UCSD-AML1 (cell line): Measurements from ENCODE around the gene SNX20.

Experiments
- DNase-seq: peaks from one replicate; lab custom pipeline; 2025; ENCODE audit not compliant: unreplicated experiment; lab: John Stamatoyannopoulos, UW

Gene SNX20

DNA sequence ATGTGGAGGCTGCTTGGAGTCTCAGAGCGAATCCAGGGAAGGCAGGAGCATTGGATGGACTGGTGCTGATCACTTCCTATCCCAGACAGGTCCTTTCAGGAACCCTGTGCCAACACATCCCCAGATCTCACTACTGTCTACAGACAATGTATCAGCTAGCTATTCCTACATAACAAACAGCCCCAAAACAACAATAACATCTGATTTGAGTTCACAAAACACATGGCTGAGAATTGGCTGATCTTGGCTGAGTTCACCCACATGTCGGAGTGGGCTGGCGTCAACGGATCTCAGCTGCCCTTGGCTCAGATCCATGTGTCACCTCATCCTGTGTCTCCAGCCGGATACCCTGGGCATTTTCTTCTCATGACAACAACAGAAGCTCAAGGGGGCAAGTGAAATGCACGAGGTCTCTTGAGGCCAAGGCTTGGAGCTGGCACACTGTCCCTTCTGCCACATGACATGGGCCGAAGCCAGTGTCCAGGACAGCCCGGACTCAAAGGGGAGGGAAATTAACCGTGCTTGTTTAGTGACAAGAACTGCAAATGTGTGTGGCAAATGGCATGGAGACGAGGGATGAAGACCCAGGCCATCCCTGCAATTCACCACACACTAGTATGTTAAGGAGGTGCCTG, 18.7 kb downstream of the SNX20 start:
- no peak for DNase-seq

DNA sequence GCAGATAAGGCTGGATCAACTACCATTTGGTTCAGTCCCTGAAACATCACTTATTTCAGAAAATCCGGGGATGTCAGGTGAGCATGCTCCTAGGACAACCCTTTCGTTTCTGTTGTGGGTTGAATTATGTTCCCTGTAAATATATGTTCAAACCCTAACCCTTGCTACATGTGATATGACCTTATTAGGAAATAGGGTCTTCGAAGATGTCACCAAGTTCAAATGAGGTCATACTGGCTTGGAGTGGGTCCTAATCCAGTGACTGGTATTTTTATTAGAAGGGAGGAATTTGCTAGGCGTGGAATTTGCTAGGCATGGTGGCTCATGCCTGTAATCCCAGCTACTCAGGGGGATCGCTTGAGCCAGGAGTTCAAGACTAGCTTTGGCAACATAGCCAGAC, 21.3 kb downstream of the SNX20 start:
- no peak for DNase-seq

DNA sequence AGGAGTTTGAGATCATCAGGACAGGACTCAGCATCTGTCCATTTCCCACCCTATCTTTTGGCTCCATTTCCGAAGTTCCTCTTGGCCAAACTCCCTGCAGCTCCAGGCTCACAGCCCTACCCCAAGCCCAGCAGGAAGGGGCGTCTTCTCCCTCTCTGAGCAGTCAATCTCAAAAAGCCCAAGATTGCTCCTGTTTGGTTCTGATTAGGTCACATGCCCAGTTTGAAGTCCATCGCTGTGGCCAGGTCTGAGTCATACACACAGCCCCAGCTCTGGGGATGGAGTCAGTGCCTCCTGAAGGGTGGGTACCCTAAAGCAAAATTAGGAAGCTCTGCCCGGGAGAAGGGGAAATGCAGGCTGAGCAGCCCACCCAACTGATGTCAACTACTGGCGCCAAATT, 23.9 kb downstream of the SNX20 start:
- no peak for DNase-seq

DNA sequence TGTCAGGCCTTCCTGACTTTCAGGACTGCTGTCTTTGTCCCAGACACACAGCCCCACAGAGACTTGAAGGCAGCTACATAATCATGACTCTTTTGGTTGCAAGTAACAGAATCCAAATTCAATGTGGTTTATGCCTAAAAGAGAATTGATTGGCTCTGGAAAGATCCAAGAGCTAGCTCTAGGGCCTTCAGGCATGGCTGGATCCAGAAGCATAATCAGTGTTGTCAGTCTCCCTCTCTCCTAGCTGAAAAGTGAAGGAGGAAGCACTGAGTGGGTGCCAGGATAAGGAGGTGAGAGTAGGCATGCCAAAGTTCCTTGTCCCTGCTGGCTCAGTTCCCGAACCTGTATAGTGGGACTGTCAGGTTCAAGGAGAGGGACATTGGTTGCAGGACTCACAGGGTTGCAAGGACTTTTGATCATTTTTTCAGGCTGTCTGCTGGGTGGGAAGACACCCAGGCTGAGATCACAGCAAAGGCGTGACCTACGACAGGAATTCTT, 25.5 kb downstream of the SNX20 start:
- DNase-seq = no peak

DNA sequence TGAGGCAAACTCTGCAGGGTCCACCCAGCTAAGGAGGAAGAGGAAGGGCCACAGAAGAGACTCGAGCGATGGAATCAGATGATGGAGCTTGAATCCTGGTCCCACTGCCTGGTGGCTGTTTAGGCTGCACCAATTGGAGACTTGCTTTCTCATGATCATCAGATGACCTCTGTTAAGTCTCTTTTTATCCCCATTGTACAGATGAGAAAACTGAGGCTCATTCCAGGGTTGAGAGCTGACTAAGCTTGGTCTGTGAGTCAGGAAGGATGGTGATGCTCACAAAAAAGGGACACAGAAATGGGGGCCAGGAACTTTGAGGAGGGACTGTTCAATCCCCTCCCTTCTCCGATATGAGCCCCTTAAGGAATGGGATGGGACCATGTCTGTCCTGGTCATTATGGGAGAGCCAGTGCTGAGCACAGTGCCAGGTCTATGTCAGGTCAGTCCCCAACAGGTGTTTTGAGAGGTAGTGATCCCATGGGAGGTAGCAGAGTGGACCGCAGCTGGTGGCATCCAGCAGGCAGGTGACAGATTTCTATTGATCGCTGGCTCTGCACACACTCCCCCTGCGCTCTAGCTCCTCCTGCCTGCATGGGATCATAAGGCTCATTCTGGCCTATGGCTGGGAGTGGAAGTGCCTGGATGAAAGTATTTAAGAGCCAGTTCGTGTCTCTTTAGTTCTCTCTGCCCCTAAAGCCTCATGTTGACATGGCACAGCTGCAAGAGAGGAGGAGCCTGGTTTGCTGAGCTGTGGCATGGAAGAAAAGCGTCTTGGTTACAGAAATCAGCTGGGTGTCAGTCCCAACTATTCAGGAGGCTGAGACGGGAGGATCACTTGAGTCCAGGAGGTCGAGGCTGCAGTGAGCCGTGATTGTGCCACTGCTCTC, 27.2 kb downstream of the SNX20 start:
- DNase-seq = no peak

DNA sequence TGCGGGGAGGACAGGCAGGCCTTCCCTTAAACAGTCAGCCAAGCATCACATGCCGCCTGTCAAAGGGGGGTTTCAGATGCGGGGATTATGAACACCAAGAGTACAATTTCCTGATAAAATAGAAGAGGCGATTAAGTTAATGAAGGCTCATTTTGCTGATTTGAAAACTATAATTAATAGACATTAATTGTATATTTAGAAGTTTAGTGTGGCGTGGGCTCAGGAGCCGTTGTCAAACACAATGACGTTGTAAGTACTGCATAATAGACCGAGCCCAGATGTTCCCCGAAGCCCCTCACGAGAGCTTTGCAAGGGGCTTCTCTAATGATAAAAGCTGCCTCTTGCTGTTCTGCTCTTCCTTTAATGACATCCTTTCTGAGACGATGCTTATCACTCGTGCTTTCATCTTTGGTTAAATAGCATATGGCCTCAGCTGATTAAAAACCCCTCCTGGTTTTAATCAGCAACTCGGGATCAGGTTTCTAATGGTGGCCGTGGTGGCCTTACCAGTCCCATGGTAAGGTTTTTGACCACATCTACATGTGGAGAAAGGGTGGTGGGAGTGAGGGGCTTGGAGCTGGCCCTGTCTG, 28.2 kb downstream of the SNX20 start:
- DNase-seq = no peak

DNA sequence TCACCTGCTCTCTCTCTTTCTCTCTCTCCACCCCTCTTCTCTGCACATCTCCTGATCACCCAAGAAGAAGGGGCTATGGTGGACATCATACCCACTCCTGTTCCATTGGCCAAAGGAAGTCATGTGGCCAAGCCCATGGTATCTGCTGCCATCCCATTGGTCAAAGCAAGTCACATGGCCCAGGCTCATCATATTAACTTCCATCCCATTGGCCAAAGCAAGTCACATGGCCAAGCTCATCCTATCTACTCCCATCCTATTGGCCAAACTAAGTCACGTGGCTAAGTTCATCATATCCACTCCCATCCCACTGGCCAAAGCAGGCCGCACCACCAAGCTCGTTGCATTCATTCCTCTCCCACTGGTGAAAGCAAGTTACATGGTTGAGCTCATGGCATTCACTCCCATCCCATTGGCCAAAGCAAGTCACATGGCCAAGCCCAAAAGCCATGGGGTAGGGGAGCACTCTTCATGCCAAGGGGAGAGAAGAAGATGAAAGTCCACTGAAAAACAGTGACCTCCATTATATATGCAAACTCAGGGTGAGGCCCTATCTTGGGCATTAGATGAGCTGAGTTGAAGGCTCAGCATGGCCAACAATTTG, 29.2 kb downstream of the SNX20 start:
- DNase-seq = no peak

DNA sequence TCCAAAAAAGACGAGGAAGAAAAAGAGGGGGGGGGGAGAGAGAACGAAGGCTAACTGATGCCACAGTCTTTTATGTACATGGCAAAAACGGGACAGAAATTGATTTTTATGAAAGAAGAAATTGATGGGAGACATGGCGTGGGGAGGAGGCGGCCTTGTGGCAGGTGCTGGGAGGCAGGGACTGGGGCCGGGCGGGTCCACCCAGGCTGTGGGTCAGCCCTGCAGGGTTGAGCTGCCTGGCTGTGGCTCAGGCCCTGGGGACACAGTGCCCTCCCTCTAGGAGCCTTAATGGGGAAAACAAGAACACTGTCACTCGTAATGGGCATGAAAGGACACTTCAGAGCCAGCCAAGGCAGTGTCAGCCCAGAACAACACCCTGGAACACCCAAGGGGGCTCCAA, 34.8 kb downstream of the SNX20 start:
- no peak for DNase-seq

DNA sequence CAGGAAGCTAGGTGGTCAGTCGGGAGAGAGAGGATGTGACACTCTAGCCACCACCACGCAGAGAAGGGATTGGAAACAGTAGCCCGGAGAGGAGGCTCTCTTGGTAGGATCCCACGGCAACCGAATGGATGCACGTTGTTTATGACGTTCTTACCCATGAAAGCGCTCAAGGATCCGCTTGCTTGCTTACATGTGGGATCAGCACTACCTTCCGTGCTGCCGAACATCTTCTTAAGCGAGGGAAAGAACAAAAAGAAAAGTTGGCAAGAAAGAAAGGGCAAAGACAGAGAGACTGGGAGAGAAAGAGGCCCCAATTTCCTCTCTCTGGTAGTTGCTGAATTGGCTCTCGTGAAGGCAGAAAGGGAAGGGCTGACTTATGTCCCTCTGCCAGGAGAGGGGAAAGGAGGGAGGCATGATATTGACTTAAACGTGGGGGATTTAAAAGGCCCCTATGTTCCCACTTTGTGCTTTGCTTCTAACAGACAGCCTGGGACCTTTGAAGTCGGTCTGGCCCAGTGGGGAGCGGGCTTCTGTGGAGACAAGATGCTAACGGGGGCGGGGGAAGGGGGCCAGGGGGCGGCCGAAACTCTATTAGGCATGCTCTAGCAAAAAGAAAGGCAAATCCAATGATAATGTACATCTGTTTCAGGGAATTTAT, 35.4 kb downstream of the SNX20 start:
- no peak for DNase-seq

DNA sequence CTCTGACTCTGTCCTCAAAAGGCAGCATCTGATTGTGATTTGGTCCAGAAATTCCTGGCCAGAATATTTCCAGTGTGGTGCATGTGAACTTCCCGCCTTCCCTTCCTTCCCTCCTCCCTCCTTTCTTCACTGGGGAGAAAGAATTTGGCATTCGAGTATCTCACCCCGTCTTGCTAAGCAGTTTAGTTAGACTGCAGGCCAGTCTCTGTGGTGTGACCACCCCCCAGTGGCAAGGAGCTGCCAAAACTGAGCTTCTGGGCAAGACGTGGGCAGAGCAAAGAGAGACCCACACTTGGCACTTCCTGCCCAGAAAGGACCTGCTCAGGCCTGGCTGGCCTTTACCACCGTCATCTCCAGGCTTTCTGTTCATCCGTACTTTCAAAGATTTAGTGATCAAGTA, 36.4 kb downstream of the SNX20 start:
- peak; percentile 68 for DNase-seq

DNA sequence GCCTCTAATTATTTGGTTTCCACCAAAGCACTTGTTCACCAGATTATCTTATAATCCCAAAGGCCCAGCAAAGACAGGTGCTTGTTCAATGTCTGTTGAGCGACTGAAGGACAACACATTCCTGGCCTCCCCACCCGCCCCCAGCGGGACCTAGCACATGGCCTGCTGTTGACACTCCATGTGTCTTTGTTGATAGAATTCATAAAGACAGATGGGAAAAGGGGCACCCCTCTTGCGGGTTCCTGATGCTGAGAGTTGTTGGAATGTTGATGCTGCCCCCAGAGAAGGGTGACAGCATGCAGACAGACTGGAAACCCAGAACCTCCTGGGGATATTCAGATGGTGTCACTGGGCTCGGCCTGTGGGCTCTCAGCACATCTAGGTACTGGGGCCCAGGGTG, 36.9 kb downstream of the SNX20 start:
- DNase-seq = no peak

DNA sequence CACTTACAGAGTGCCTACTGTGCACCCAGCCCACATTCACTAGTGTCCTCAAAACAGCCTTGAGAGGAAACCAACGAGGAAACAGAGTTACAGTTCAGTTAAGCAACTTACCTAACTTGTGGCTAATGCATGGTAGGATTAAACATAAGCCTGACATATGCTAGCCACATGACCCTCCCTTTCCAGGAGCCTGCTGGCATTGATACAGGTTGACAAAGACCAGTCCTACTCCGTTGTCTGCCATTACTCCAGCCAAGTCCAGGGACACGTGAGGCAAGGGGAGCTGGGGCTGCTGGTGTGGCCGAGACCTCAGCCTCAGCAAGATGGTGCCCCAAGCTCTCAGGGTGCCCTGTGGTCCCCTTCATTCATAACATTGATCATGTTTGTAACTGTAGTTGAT, 37.9 kb downstream of the SNX20 start:
- DNase-seq = peak; percentile 28

DNA sequence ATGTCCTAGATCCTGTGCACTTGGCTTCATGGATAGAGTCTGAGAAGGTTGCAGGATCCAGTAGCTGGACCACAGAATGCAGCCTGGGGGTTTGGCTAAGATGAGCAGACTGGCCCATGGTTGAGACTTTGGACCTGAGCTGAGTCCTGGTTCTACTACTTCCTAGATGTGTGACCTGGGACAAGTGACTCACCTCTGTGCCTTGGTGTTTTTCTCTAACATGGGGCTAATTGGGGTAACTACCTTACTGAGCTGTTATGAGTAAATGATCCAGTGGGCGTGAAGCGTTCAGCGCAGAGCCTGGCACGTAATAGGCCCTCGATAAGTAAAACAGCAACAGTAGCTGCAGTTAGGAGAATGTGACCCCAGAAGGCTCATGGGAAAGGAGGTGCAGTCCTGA, 38.8 kb downstream of the SNX20 start:
- no peak for DNase-seq

DNA sequence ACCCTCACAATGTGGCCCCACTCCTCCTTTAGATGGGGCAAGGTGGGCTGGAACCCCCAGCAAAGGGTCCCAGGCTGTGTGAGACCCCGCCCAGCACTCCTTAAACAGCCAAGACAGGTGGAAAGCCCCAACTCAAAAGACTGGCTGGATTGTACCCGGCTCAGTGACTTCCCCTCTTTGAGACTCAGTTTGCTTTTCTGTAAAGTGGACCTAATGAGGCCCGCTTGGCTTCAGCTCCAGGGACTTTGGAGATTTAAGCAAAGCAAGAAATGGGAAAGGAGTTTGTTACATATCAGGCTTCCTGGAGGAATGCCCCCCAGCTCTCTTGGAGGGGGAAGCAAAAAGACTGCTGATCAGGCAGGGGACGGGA, 39.3 kb downstream of the SNX20 start:
- DNase-seq = no peak

DNA sequence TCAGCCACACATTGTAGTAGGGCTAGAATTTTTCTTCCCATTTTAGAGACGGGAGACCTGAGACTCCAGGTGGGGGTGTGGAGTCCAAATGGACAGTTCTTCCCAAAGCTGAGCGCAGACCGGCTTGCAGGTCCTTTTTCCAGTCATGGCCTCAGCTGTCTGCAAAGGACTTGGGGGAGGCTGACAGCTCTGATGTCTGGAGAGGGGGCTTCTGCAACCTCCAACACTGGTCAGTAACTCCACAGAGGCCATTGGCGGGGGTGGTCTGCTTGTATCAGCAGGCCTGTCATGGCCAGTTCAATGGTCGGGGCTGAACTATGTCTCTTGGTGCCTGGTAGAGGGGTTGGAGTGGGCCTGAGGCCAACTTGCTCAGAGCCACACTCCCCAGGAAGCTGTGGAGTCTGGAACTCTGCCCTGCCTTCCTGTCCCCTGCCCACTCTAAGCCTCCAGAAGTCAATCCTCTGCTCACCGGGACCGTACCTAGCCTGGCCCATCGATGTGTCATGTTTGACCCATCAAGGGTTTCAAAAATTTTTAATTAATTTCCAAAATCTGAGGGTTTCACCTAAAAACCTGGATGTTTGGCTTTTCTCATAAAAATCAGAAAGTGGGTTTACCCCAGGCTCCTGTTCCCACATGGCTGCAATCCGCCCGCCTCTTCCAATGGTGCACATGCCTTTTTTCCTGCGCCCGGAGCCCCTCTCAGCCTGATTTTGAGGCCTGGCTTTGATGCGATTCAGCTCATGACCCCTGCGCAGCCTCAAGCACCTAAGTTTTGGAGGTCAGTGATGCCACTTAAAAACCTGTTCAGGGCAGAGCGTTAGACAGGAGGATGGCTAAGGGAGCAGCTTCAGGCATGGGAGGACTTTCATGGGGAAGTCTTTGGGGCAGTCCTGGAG, 39.9 kb downstream of the SNX20 start:
- peak; percentile 27 for DNase-seq

DNA sequence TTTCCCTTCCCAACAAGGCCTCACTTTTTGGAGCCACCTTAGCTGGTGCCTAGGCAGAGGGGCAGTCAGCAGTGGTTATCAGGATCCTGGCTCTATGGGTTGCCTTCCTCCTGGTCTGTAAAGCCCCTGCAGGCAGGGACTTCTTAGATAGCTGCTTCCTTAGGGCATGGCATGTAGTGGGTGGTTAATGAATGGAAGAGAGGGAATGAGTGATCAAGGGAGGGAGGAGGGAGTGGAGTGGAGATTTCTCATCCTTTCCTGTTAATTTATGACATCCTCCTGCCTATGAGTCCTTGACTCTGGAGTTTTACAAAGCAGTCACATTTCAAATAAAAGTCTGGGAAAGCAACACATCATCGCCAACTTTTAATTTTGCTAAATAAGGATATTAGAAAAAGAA, 40.7 kb downstream of the SNX20 start:
- no peak for DNase-seq

DNA sequence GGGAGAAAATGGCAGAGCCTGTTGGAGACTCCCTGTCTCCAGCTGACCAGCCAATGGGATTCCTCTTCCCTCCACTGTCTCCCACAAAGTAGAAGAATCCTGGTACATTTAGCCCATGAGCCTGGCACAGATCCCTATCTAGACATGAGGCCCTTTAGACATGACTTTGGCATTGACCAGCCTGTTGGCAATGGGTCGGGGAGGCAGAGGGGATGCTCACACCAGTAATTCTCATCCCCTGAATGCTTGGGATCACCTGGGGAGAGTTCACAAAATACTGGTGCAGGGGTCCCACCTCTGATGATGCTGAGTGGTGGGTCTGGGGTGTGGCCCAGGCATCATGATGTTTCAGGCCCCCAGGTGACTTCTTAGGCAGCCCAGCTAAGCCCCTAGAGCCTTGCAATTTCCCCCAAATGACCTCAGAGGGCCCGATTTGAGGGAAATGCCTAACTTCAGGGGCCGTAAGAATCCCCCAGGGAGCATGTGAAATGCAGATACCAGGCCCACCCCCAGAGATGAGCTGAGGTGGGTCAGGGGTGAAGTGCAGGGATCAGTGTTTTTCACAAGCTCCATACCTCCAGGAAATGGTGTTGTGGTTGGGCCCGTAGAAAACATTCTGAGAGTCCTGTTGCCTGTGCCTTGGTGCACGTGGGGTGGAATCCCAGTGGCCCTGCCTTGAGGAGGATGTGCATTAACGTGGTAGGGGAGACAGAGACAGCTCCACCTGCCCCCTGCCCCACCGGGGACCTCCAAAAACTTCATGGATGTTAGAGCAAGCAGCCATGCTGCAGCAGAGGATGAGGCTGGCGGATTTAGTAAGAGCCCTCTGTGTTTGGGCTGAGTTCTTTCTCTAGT, 42.1 kb downstream of the SNX20 start:
- DNase-seq = no peak

DNA sequence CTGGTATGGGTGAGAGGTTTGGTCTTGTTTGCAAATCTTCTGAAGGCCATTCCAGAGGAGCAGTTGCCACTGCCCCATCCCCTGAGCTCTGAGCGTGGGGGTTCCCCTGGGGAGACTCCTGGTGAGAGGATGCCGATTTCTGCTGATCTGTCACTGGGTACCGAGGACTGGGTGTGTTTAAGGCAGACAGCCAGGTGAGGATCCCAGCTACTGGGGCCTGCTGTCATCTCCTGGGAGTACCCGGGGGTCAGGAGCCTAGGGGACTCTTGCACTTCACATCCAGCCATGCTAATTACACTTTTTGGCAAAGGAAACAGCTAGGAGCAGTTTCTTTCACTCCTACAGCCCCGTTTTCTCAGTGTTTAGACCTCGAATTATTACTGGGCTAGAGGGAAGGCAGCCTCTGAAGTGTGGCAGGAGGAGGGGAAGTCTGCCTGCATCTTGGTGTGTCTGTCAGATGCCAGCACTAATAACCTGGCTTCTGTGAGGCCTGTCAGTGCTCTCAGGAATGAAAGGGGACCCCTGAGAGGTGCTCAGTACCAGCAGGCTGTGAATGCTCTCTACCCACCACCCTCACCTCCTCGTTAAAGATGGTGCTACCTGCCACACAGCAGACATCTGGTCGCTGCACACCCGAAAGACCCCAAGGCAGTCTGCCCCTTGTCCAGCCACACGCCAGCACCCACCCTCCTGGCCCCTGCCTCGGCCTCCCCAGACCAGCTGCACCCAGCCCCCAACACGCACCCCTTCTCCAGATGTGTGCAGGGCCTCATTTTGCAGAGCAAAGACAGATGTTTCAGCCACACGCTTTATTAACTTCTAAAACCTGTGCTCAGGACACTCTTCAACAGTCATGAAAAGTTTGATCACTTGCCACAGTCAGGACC, 43.2 kb downstream of the SNX20 start:
- no peak for DNase-seq
